Muscle of arm (tissue), 12 donors: ENCODE measurements around the gene ZBTB34. TPM values are rescaled to one million over a fixed set of nuclear protein-coding genes. Genes with fewer than 3 reads are reported as not detected.

Experiments used
- DNase-seq: peaks from one replicate; pipeline ENCODE4 v3.0.0-alpha.2; 2013
- polyA plus RNA-seq, 12 donors: library from polyadenylated mRNA; unstranded; fragments of 120-200 nt; gene quantifications; one replicate each; pipeline ENCODE4 v1.2.1, GENCODE V29; 2013; ENCODE audit not compliant: insufficient read length in 12 of 12

Gene ZBTB34
- polyA plus RNA-seq, 12 donors: 11.0 to 14.2 (median 12.5) TPM; not detected in 1

DNA sequence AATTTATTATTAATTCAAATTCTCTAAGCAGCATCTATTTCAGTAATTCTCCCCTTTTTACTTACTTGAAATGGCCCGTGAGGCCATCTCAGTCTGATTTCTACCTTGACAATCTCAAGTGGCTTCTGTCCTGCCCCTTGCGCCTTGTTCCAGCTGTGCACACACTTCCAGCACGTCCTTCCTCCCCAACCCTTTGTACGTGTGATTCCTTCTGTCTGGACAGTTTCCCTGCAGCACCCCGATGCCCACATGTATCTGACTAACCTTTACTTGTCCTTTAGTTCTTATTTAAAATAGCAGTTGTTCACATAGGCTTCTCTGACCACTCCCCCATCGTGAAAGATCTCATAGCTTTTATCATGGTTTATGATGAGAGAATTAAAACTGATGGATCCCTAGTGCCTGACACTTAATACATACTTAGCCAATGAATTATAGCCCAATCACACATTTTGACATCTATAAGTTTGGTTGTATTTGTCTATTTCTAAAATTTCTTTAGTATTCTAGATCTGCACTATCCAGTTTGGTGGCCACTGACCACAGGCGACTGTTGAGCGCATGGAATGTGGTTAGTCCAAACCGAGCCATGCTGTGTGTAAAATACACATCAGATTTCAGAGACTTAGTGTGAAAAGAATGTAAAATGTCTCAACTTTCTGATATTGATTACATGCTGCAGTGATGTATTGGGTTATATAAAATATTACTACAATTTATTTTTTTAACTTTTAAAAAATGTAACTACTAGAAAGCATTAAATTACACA, 14.3 kb downstream of the ZBTB34 start:
- no peak for DNase-seq

DNA sequence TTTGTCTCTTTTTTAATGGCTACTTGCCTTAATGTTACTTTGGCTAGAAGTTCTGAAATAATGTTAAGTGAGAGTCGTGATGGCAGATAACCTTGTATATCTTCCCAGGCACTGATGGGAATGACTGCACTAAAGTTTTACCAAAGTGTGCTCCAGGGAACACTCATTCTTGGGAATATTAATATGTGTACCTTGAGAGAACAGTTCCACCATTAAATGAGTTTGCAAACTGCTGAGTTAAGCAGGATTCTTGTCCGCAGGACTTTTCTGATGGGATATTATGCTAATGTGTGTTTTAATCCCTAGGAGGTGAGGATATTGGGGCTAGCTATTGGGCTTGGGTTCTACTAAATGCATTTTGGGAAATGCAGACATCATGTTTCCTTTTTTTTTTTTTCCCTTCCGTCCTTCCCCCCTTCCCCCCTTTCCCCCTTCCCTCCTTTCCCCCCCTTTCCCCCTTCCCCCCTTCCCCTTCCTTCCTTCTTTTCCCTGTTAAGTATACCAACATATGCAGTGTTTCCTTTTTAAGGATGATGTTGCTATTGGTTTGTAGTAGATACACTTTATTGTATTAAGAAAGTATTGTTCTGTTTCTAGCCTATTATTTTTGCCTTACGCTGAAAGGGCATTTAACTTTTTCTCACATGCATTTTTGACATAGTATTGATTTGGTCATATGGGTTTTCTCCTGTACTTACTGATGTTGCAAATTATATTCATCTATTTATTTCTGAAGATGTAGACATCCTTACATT, 15.5 kb downstream of the ZBTB34 start:
- DNase-seq: no peak

DNA sequence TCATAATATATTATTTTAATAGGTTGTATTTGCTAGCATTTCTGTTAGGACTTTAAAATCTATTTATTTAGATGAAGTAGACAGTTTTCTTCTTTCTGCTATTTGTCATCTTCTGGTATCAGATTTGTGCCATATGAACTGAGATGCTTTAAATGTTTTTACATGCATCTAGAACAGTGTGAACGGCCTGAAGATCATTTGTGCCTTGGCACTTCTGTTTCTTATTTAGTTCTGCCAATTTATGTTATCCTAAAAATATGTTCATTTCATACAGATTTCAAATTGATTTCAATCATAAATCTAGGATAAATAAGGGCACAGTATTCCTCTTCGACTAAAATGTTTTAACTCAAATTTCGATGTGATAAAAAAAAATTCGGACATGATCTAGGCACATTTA, 16.1 kb downstream of the ZBTB34 start:
- no peak for DNase-seq

DNA sequence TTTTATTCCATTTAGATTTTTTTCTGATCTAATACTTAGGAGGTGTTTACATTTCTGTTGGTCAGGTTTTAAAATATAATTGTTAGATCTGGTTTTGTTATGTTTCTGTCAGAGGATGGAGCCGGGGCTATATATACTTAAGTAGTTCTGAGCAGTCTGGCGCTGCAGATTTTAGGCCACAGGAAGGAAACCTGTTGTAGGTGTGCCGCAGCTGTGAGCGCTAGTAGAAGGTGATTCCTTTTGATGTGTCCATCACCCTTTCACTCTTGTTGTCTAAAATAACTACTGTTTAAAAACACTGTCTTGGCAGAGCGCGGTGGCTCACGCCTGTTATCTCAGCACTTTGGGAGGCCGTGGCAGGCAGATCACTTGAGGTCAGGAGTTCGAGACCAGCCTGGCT, 17.0 kb downstream of the ZBTB34 start:
- no peak for DNase-seq

DNA sequence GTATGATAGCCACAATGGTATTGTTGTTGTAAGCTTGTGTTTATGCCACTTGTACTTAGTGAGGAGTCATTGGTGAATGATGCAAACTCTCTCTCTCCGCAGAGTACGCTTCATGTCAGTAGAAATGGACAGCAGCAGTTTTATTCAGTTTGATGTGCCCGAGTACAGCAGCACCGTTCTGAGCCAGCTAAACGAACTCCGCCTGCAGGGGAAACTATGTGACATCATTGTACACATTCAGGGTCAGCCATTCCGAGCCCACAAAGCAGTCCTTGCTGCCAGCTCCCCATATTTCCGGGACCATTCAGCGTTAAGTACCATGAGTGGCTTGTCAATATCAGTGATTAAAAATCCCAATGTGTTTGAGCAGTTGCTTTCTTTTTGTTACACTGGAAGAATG, 18.8 kb downstream of the ZBTB34 start:
- no peak for DNase-seq

DNA sequence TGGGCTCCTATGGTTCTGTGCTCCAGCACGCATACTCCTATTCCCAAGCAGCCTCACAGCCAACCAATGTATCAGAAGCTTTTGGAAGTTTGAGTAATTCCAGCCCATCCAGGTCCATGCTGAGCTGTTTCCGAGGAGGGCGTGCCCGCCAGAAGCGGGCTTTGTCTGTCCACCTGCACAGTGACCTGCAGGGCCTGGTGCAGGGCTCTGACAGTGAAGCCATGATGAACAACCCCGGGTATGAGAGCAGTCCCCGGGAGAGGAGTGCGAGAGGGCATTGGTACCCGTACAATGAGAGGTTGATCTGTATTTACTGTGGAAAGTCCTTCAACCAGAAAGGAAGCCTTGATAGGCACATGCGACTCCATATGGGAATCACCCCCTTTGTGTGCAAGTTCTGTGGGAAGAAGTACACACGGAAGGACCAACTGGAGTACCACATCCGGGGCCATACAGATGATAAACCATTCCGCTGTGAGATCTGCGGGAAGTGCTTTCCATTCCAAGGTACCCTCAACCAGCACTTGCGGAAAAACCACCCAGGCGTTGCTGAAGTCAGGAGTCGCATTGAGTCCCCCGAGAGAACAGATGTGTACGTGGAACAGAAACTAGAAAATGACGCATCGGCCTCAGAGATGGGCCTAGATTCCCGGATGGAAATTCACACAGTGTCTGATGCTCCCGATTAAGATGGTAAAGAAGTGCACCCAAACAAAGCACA, 19.9 kb downstream of the ZBTB34 start:
- no peak for DNase-seq

DNA sequence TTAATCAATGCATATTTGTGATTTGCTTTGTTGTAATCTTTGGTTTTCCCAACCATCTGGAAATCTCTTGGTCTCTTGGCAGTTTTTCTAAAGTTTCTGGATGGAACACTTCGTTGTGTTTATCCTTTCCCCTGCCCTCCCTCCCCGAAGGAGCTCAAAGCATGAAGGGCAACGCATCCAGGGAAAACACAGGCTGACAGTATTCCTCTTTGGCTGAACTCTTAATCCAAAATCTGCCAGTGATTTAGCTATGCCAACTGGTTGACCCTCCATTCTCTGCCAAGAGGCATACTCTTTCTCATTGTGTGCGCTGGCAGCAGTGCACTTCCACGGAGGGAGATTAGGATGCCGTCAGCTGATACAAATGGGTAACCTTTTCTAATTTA, 20.5 kb downstream of the ZBTB34 start:
- no peak for DNase-seq

DNA sequence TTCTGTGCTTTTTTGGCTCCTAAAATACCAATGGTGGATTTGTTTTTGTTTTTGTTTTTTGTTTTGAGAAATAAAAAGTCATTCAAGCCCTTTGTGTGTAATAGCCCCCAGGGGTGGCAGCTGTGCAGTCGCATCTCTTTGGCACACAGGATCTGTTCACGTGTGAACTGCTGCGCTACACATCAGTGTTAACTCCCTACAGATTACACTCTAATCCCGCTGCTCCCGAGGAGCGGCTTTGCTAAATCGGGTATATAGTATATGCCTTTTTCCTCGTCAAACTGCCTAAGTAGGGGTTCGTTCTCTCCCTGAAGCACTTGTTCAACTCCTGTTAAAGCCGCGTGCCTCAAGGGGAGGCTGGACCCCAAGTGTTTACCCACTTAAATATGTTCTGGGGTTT, 22.3 kb downstream of the ZBTB34 start:
- no peak for DNase-seq

DNA sequence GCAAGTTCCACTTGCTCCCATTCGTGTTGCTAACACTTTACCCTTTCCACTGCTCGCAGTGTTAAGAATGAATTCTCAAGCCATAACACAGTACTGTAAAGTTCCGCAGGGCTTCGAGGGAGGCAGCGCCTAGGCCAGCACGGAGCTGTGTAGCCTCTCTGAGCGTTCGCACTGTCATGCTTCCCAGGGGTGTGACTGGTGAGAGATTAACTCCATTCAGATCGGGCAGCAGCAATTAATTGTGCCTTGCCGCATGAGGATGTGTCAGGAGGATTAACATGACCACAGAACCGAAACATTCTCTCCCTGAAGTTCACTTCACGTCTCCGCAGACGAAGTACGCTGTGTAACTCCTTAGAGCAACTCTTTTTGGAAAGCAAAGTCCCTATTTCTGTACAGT, 23.2 kb downstream of the ZBTB34 start:
- no peak for DNase-seq

DNA sequence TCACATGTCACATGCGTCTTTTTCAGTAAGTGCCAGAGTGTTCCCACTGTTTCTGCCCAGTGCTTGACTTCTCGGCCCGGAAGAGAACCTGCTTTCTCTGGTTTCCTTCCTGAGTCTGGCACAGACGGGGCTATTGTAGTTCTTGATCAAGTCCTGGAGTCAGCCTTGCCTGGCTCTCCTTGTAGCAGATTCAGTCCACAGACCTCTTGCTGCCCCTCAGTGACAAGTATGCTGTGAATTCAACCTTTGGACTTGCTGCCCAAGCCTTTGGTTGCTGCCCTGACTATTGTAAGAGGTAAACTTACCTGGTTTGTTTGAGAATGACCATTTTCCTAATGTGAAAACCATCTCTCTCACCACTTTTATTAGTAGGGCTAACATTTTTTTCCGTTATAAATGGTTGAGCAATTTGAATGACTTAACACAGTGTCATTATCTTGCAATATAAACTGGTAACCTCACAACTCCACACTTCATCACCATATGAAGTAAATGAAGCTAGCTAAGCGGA, 24.7 kb downstream of the ZBTB34 start:
- no peak for DNase-seq

DNA sequence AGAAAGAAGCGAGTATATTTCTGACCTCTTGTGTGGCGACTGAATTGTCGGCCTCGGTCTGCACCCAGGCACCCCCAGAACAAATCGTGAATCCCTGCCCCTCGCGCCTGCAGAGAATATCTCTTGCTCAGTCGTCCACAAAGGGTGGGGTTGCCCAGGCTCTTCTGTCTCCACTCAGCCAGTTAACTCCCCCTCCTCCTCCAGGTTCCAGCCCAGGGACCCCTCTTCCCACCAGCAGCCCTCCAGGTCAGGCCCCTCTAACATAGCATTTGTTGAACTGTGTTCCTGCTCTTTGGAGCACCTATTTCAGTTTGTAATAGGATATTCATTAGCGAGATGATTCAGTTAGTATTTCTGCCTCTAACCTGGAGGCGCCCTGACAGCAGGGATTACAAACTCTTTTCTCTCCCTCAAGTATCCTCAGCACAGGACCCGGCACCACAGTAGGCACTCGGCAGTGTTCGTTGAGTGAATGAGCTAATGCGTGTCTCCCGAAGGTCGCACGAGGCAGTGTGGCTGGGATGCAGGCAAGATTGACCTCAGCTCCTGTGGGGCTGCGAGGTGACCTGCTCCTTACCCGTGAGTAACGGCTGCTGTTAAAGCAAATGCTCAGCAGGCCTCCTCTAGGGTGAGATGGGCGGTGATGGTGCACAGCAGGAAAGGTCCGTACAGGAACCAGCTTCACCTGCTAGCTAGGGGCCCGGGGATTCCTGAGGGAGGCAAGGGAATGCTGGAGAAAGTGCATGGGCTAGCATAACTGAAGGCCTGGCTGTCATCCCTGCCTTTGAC, 25.8 kb downstream of the ZBTB34 start:
- DNase-seq: no peak

DNA sequence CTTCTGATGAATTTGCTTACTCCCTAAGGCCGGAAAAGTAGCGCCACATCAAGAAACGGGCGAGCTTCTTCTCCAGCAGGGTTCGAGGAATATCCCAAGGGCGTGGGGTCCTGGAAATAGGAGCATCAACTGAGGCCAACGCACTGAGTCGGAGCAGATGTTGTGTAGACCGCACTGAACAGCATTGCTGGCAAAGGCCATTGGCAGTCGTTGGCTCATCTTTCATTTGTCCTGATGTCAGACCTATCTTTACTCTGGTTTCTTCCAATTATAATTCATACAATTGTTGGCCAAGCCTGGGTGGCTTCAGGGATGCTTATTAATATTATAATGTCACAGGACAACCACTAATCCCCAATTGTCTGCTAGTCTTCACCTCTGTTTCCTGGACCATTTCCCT, 26.5 kb downstream of the ZBTB34 start:
- DNase-seq: no peak

DNA sequence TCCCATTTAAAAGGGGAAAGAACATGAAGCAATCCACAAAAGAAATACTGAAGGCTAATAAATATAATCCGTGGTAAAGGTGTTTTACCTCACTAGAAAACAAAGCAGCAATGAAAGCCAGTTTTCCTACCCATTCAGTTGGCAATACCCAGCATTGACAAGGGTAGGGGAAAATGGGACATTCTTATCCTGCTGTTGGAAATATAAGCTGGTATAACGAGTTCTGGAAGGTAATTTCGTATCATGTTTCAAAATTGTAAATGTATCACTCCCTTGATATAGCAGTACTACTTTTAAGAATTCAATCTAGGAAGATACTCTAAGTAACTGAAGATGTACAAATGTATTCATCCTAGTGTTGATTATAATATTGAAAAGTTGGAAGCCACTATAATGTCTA, 31.2 kb downstream of the ZBTB34 start:
- no peak for DNase-seq

DNA sequence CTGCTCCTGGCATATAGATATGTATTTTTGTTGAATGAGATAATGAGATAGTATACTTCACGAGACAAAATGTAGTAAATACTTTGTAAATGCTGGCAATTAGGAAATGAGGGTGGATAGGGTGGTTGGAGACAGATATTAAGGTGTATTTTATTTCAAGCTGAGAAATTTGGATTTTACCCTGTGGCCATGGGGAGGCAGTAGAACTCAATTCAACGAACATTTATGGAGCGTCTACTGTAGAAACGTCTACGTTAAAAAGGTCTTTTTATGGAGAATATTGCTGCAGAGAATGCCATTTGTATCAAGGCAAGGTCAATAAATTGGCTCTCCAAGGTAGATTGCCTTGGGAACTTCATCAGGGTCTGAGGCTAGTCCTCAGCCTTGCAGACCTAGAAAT, 32.6 kb downstream of the ZBTB34 start:
- no peak for DNase-seq

DNA sequence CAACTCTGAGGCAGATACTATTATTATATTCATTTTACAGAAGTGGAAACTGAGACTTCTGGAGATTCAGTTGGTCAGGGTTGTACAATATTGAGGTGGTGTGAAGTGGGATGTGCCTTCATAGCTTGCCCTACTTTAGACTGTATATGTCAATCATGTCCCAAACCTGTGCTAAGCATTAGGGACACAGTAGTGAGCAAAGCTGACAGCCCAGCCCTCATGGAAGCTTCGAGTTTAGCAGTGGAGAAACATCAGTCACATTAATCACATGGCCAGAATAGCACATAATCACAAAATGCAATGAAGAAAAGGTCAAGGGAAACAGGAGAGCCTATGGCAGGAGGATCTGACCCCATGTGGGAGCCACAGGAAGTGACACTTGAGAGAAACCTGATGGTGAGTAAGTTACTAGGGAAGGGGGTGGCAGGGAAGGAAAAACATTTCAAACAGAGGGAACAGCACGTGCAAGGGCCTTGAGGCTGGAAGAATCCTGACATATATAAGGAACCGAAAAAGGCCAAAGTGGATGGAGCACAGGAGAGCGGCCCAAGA, 33.7 kb downstream of the ZBTB34 start:
- no peak for DNase-seq

DNA sequence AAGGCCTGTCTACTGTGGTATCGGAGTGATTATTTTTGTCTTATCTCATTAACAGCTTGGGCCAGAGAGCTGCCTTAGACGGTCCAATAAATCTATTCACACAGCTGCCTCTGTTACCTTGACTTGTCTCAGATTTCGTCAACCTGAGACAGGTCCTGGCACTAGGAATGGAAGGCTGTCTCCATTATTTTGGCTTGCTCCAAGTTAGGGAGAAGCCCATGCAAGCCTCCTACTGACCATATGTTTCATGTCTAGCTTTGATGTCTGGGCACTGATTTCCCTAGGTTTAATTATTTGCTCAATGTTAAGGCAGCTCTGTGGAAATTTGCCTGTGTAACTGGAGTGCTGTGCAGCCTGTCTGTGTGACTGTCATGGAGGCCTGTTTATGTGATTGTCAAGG, 41.8 kb downstream of the ZBTB34 start:
- DNase-seq: no peak

DNA sequence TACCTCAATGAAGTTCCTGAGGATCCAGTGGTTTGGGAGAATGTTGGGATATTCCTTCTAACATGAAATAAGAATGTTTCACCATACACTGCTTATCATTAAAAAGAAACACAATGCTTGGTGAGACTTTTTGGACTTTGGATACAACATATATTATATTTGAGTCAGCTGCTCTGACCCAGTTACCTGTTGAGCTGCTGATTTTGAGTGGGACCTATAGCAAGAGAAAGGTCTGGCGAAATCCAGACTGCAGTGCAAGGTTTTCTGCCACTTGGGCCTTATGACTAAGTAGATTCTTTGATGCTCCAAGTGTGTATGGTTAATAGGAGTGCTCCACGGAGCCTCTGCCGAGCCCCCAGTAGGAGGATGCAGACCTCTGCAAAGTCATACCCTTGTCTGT, 44.1 kb downstream of the ZBTB34 start:
- DNase-seq: no peak

DNA sequence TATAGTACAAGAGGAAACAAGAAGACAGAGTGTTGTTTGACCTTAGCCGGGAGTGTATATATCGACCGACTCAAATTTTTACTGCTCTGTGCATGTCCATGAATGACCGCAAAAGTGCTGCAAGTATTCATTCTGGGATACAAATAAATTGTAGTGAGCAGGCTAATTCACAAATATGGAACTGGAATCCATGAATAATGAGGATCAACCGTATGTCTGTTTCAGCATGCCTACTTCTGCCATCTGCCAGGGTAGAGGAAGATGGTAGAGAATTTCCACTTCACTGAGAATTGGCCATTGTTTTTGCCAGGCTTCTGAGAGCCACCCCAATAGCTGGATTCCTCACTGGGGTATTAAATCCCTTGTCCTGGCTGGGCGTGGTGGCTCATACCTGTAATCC, 45.7 kb downstream of the ZBTB34 start:
- no peak for DNase-seq

DNA sequence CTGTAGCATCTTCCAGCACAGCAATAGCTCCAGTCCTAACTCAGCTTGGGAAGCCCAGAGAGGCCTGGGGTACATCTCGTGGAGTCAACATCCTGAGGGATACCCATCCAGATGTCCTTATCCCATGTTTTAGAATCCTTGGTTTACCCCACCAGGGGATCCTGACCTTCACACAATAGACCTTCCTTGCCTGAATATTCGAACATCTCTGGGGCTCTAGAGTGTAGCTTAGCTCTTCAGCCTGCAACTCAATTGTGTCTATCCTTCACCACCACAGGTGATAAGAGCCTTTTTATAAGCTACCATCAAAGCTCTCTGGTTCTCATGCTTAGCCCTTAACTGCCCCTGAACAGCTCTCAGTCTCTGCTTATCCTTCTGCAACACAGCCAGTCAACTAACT, 46.6 kb downstream of the ZBTB34 start:
- no peak for DNase-seq

DNA sequence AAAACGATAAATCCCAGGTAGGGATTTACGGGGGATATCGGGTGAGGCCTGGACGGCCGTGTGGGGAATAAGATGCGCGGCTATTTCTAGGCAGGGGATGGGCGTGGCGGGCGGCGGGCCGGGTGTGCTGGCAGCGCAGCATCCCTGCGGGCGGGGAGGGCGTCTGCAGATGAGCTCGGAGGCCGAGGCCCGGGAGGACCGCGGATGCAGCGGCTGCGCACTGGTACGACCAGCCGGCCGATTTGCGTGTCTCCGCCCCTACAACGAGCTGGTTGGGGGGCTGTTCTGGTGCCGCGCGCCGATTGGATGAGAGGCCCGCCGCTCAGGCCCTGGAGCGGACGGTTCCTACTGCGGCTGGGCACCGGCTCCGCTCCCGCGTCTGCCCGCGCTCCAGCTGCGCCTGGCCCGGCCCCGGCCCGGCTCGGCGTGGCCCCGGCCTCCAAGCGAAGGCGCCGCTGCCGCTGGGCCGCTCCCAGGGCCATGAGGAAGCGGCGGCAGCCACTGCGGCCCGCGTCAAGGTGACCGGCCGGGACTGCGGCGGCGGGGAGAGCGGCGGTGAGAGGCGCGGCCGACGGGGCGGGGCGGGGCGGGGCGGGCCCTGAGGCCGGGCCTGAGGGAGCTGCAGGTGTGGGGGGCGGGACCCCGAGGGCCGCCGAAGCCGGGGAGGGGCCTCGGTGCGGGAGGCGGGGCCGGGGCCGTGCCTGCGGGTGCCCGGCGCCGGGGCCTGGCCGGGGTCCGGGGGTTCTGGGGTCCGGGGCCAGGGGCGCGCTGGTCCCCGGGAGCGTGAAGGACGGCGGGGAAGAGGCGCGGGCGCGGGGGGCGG, 54.2 kb downstream of the ZBTB34 start, which contains the start of gene RALGPS1:
Gene RALGPS1 (plus strand): TSS at position 325 of the 823 bp plus-strand sequence. CDS start 47,508 bp downstream, outside the sequence.
- DNase-seq: peak; percentile 91
